AG10803 (cell line): ENCODE results near the gene BMERB1.

Experiments used
- DNase-seq: peaks from one replicate; pipeline ENCODE4 v3.0.0; 2010; ENCODE audit warnings: low read depth
- H3K4me3 ChIP-seq: 2 replicates; pipeline ENCODE4 v1.5.1; 2011; ENCODE audit warnings: mild to moderate bottlenecking, low read length, control low read depth
- CTCF ChIP-seq: conservative IDR thresholded peaks from 2 replicates; pipeline ENCODE4 v1.5.1; 2011; ENCODE audit warnings: mild to moderate bottlenecking, low read length, control low read depth, inconsistent platforms

The BMERB1 gene

DNA sequence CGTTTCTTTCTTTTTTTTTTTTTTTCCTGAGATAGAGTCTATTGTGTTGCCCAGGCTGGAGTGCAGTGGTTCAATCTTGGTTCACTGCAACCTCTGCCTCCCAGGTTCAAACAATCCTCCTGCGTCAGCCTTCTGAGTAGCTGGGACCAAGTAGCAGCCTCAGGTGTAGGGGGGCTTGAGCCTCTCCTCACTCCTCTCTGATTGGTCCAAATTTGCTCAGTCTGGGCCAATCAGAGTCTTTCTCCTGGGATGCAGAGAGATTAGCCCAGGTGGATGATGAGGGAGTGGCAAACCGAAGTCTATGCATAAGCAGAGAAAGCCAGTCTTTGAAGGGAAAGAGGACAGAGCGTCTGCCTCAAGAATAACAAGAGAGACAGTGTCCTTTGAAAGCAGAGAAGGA, 99.0 kb downstream of the BMERB1 start:
- DNase-seq: no peak
- no peak overlapping the region for H3K4me3 ChIP-seq
- TF ChIP-seq CTCF: no peak

DNA sequence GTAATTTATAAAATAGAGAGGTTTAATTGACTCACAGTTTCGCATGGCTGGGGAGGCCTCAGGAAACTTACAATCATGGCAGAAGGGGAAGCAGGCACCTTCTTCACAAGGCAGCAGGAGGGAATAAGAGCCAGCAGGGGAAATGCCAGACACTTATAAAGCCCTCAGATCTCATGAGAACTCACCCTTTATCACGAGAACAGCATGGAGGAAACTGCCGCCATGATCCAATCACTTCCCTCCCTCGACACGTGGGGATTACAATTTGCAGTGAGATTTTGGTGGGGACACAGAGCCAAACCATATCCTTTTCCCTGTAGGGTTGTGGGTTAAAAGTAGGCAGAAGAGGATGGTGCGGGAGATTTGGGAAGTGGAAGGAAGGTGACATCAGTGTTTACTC, 101.4 kb downstream of the BMERB1 start:
- no peak for DNase-seq
- H3K4me3 ChIP-seq: no peak overlapping the region
- no peak for TF ChIP-seq CTCF

DNA sequence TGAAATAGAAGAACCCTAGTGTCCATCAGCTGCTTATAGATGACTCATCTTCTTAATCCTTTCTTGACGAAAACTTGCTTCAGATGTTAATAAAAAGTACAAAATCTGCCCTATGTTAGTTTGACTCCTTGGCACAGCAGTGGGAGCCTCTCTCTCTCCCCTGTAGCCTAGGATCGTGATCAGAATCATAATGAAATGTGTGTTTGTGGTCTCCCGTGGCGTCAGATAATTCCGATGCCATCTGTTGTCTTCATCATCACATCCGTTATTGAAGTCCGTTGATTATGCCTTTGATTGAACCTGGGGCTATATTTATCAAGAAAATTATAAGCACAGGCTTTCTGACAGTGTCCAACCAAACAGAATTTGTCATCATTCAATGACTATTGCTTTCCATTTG, 102.5 kb downstream of the BMERB1 start:
- no peak overlapping the region for H3K4me3 ChIP-seq
- DNase-seq: no peak
- TF ChIP-seq CTCF: no peak

GRCh38 chr16:15538507-15538906, 104.1 kb downstream of the BMERB1 start:
- DNase-seq: no peak
- TF ChIP-seq CTCF: no peak
- H3K4me3 ChIP-seq: no peak overlapping the region

- TF ChIP-seq CTCF: no peak
- DNase-seq: no peak
- H3K4me3 ChIP-seq: no peak overlapping the region
These were observed 104.8 kb downstream of the BMERB1 start for GRCh38 chr16:15539197-15539596.

DNA sequence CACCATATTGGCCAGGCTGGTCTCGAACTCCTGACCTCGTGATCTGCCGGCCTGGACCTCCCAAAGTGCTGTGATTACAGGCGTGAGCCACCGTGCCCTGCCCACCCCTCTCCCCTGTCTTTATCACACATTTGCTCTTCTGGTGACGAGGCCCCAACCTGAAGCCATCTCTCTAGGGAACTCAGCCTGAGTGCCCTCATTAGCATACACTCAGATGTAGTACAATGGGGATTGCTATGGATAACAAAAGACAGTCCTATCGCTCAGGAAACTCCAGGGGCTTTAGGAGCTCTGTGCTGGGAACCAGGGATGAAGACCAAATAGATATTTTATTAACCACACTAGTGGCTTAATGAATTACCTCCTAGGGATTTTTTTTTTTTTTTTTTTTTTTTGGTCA, 107.9 kb downstream of the BMERB1 start:
- no peak overlapping the region for H3K4me3 ChIP-seq
- TF ChIP-seq CTCF: no peak
- DNase-seq: no peak

DNA sequence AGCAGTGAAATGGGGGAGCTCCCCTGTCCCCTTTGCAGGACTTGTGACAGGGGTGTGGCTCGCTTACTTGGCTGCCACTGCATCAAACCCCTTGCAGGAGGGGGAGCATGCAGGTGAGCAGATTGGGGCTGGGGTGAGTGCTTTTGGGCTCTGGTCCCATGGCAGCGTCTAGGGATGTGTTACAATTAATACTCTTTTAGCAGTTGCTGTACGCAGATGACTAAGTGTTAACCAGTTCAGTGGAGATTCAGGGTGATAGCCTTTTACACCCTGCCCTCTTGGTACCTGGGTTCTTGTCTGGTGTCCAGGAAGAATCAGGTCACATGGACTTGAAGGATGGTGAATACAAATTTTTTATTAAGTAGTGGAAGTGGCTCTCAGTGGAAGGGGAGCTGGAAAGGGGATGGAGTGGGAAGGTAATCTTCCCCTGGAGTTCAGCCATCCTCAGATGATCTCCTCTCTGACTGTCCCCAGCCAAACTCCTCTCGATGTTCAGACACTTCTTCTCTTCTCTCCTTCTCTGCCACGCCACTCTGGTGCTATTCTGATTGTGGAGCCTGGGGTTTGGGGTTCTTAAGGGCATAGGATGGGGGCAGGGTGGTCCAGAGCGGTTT, 108.5 kb downstream of the BMERB1 start:
- no peak for TF ChIP-seq CTCF
- H3K4me3 ChIP-seq: no peak overlapping the region
- DNase-seq: no peak
